HG03280 (cell line): Measurements from ENCODE around the gene ARHGAP15.

ENCODE experiments used
- ATAC-seq: cut with Tn5 transposase; IDR thresholded peaks from one replicate; pipeline ENCODE4 v1.9.1; 2021; ENCODE audit warnings: mild to moderate bottlenecking, moderate library complexity; ENCODE audit not compliant: unreplicated experiment

Gene ARHGAP15

DNA sequence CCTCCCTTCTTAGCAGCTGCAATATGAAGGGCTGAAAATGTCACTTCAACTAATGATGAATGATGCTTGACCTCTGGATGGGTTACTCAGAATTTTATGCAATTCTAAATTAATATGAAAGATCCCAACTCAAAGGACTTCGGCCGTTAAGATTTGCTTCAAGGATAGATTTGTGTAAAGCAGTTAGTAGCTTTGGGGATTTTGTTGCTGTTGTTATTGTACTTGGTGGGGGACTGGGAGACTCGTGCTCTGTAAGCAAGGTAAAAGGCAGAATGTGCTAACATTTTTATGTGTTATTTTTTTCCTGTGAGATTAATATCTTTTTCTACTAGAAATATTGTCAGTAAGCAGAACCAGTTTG, 478.8 kb downstream of the ARHGAP15 start:
- no peak for ATAC-seq

DNA sequence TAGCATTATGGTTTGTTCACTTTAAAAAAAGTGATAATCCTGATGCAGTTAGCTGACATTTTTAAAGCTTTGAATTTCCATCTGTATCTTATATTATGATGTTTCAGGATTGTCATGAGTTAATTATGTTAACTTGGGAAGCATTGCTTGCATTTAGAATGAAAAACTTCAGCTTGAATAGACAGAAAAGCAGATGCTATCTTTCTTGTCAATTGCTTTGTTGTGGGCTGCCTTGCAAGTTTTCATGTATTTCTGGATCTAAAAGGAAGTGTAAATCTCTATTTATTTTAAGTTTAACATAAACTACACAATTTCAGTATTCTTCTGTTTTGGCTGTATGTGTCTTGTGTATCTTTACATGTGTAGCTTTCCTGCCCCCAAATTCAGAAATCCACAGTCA, 479.5 kb downstream of the ARHGAP15 start:
- ATAC-seq: no peak

DNA sequence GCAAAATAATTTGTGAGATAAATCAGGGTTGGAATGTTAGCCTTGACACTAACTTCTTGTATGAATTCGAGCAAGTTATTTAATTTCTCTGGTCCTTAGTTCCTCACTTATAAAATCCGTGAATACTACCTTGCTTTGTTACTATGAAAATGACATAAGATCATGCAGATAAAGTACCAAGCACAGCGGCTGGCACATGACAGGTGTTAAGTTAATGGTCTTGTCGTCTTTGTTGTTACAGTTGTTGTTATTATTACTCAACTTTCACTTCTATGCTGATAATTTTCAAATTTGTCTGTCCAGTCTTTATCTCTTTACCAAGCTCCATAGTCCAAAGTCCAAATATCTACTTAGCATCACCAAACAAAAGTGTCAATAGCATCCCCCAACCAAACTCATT, 482.1 kb downstream of the ARHGAP15 start:
- ATAC-seq: no peak

- ATAC-seq: no peak
Observed at GRCh38 chr2:143615562-143615961, 486.3 kb downstream of the ARHGAP15 start.

DNA sequence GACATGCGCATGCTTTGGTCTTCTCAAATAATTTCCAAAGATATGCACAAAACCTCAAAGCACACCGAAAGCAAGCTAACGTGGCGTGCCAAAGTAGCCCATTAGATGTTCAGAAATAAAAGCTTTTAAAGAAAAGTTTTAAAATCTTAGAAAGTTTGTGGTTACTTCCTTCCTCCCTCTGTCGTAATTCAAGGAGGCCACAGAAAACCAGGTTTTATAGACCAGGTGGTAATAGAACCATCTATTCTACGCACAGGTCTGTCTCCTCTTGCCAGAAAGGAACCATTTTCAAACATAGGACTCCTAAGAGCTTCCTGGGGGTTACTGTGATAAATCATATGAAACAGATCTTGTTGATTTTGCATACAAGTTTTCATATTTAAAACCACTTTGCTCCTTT, 487.2 kb downstream of the ARHGAP15 start:
- no peak for ATAC-seq

GRCh38 chr2:143617803-143618415, 488.7 kb downstream of the ARHGAP15 start:
- ATAC-seq: no peak

DNA sequence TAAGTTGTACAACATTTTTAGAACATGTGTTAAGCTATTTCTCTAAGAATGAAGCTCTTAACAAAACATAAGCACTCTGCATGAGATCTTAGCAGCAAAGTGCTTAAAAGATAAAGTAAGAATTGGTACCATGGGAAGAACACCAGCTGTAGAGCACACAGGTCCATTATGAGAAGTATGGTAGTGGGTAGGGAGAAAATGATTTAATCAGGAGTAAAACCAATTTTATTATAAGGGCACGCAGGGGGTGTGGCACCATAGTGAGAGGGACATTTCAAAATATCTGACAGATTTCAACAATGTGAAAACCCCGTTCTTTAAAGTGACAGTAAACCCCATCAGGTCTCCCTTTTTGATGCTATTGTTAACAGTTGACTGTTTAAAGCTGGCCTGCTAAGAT, 492.9 kb downstream of the ARHGAP15 start:
- no peak for ATAC-seq

GRCh38 chr2:143623231-143623908, 494.2 kb downstream of the ARHGAP15 start:
- ATAC-seq: no peak

DNA sequence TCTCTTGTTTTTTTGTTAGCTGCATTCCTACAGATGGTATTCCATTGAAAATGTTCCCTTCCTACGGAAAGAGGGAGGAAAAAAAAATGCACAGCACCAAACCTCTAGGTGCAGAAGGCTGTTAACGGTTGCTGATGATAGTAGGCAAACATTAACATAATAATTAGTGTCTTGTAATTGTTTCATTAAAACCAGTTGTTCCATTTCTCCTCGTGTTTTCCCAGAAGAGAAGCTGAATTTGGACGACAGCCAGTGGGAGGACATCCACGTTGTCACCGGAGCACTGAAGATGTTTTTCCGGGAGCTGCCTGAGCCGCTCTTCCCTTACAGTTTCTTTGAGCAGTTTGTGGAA, 494.7 kb downstream of the ARHGAP15 start:
- ATAC-seq: no peak

DNA sequence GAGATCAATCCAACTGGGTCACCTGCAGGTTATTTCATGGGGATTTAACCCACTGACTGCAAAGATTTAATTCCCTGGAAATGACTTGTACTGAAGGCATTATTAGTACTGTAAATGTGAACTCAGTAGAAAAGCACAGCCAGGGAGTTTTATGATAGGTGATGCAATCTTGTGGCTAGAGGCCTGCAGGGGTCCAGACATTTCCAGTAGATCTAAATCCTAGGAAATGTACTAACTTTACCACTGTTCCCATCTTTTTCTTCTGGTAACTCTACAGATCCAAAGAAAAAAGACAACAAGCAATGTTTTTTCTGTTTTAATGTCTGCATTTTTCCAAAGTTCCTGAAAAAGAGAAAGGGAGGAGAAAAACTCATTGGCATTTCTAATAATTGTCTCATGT, 500.1 kb downstream of the ARHGAP15 start:
- no peak for ATAC-seq

GRCh38 chr2:143632751-143633374, 503.6 kb downstream of the ARHGAP15 start:
- ATAC-seq: no peak

DNA sequence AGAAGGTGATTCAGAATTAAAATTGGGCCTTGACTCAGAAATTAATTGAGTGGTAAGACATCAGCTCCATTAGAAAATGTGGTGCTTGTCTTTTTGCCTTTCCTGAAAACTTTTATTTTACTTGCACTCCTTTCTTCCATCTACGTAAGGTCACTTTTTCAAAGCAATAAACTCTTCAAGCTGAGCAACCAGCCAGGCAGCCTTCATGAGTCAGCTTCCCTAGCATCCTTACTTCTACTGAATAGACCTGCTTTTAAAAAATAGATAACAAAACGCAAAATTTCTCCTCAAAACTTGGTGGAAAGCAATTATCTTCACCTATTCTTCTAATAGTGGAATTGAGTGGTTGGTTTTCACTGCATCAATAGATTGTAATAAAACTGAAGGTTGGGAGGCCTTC, 504.2 kb downstream of the ARHGAP15 start:
- ATAC-seq: no peak

DNA sequence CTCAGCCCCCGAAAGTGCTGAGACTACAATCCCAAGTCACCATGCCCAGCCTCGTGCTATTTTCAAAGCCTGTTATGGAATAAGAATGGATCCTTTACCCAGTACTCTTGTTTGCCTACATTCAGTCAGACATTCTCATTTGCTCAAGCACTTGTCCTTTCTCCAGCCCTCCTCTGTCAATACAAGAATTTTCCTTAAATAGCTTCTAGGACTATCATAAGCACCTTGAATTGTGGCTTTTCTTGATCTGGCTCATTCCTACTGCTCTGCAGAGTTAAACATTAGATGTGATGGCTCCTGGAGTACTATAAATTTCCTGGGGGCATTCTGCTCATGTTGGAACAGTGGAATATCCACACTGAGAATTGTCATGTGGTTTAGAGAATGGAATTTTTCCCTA, 506.1 kb downstream of the ARHGAP15 start:
- no peak for ATAC-seq

GRCh38 chr2:143635936-143636335, 506.7 kb downstream of the ARHGAP15 start:
- ATAC-seq: no peak

GRCh38 chr2:143640826-143641225, 511.6 kb downstream of the ARHGAP15 start:
- ATAC-seq: no peak

- no peak for ATAC-seq
Observed at GRCh38 chr2:143645921-143646645, 516.9 kb downstream of the ARHGAP15 start.

- no peak for ATAC-seq
Observed at GRCh38 chr2:143649226-143649740, 520.1 kb downstream of the ARHGAP15 start.

DNA sequence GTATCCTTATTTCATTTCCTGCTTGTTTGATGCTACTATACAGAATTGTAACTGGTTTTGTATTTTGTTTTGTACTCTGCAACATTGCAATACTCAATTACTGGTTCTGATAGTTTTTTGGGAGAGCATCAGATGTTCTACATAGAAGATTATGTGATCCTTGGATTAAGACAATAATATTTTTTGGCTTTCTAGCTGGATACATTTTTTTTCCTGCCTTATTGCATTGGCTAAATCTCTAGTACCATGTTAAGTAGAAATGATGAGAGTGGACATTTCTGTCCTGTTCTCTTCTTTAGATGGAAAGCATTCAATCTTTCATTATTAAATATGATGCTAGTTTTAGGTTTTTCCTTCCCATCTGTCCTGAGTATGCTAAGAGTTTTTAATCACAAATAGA, 523.5 kb downstream of the ARHGAP15 start:
- ATAC-seq: no peak

DNA sequence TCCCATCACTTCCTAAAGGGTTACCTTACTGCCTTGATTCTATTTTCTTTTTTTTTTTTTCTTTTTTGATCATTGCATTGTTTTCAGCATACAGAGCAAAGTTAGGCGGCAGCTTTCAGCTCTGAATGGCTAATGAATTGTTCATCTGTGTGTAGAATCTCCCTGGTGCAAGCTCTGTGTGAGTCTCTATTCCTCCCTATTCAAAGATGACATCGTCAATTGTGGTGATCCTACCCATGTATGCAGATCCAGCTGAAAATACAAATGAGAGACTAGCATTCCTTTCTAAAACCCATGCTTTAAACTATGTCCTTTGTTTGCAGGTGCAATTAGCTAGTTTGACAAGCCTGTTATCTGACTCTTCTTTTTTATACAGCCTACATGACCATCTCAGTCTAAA, 539.0 kb downstream of the ARHGAP15 start:
- ATAC-seq: no peak

GRCh38 chr2:143674051-143674450, 544.8 kb downstream of the ARHGAP15 start:
- no peak for ATAC-seq

- no peak for ATAC-seq
Observed at GRCh38 chr2:143675021-143675420, 545.8 kb downstream of the ARHGAP15 start.

- no peak for ATAC-seq
Observed at GRCh38 chr2:143679617-143680016, 550.4 kb downstream of the ARHGAP15 start.
